MM.1S (cell line): ENCODE data around the gene SFSWAP.

ENCODE experiments used
- DNase-seq: peaks from one replicate; pipeline ENCODE4 v3.0.0-alpha.2; 2015
- H2AFZ ChIP-seq: fragments of 300-600 bp; sonication (generic); 2 replicates; pipeline ENCODE4 v1.6.0; 2016; ENCODE audit warnings: antibody characterized with exemption, low read length
- H3F3A ChIP-seq: fragments of 300-600 bp; sonication (generic); 2 replicates; pipeline ENCODE4 v1.6.1; 2016; ENCODE audit warnings: mild to moderate bottlenecking, antibody characterized with exemption, low read length, moderate library complexity, mixed read lengths; ENCODE audit not compliant: insufficient read depth
- H3K27ac ChIP-seq: fragments of 300-600 bp; sonication (generic); 2 replicates; pipeline ENCODE4 v1.5.1; 2016; ENCODE audit warnings: mild to moderate bottlenecking, low read length
- H3K27me3 ChIP-seq: fragments of 300-600 bp; sonication (generic); replicated peaks from 2 replicates; pipeline ENCODE4 v1.6.0; 2016; ENCODE audit warnings: low read length; ENCODE audit not compliant: insufficient read depth
- H3K36me3 ChIP-seq: fragments of 300-600 bp; sonication (generic); replicated peaks from 2 replicates; pipeline ENCODE4 v1.6.1; 2016; ENCODE audit warnings: mild to moderate bottlenecking, low read length, mixed read lengths; ENCODE audit not compliant: insufficient read depth
- H3K4me1 ChIP-seq: fragments of 300-600 bp; sonication (generic); 2 replicates; pipeline ENCODE4 v1.6.1; 2016; ENCODE audit warnings: low read length, mixed read lengths
- H3K4me2 ChIP-seq: fragments of 300-600 bp; sonication (generic); 2 replicates; pipeline ENCODE4 v1.6.0; 2016; ENCODE audit warnings: low read depth, low read length
- H3K4me3 ChIP-seq: fragments of 300-600 bp; sonication (generic); 2 replicates; pipeline ENCODE4 v1.5.1; 2016; ENCODE audit warnings: low read length, mixed read lengths
- H3K79me2 ChIP-seq: fragments of 300-600 bp; sonication (generic); 2 replicates; pipeline ENCODE4 v1.6.1; 2016; ENCODE audit warnings: mixed run types, low read length, mixed read lengths
- H3K9ac ChIP-seq: fragments of 300-600 bp; sonication (generic); 2 replicates; pipeline ENCODE4 v1.6.1; 2016; ENCODE audit warnings: low read length, mixed read lengths
- H3K9me2 ChIP-seq: fragments of 300-600 bp; sonication (generic); replicated peaks from 2 replicates; pipeline ENCODE4 v1.6.1; 2016; ENCODE audit warnings: mild to moderate bottlenecking, low read length, mixed read lengths; ENCODE audit not compliant: insufficient read depth
- H3K9me3 ChIP-seq: fragments of 300-600 bp; sonication (generic); replicated peaks from 2 replicates; pipeline ENCODE4 v1.6.1; 2016; ENCODE audit warnings: mild to moderate bottlenecking, low read length, mixed read lengths; ENCODE audit not compliant: insufficient read depth
- H4K20me1 ChIP-seq: fragments of 300-600 bp; sonication (generic); 2 replicates; pipeline ENCODE4 v1.6.1; 2016; ENCODE audit warnings: mild to moderate bottlenecking, low read length, moderate library complexity, mixed read lengths; ENCODE audit not compliant: insufficient read depth
- EZH2 ChIP-seq: fragments of 300-600 bp; sonication (generic); optimal IDR thresholded peaks from 2 replicates; pipeline ENCODE3; 2017; ENCODE audit warnings: low read depth, mild to moderate bottlenecking, antibody characterized with exemption, low read length, mixed read lengths
- EZH2phosphoT487 ChIP-seq: fragments of 300-600 bp; sonication (generic); IDR thresholded peaks from 2 replicates; pipeline ENCODE4 v1.6.1; 2018; ENCODE audit warnings: antibody characterized with exemption, low read length
- TF ChIP-seq, protein P1 (sequence below): fragments of 300-600 bp; sonication (generic); IDR thresholded peaks from 2 replicates; pipeline ENCODE4 v1.5.1; 2016; ENCODE audit warnings: antibody characterized with exemption, low read length, mixed read lengths

SFSWAP gene

GRCh38 chr12:131751335-131751734 is 40.4 kb downstream of the SFSWAP start:
- Histone ChIP-seq H3K27ac (no peak overlapping the region), H3F3A (no peaks in the 10 kb centered on the region), H3K9me3 (no peaks in the 10 kb centered on the region), H3K9me2 (no peaks in the 10 kb centered on the region), H3K4me2 (no peak overlapping the region), H3K79me2 (no peaks in the 10 kb centered on the region), H2AFZ (no peak overlapping the region), H3K27me3 (no peaks in the 10 kb centered on the region), H3K4me1 (no peaks in the 10 kb centered on the region), H3K36me3 (no peaks in the 10 kb centered on the region; the same call in 1 of the 2 replicates), H3K4me3 (no peak overlapping the region), H3K9ac (no peak overlapping the region), H4K20me1 (no peaks in the 10 kb centered on the region)
- DNase-seq: no peak
- TF ChIP-seq, protein P1, sequence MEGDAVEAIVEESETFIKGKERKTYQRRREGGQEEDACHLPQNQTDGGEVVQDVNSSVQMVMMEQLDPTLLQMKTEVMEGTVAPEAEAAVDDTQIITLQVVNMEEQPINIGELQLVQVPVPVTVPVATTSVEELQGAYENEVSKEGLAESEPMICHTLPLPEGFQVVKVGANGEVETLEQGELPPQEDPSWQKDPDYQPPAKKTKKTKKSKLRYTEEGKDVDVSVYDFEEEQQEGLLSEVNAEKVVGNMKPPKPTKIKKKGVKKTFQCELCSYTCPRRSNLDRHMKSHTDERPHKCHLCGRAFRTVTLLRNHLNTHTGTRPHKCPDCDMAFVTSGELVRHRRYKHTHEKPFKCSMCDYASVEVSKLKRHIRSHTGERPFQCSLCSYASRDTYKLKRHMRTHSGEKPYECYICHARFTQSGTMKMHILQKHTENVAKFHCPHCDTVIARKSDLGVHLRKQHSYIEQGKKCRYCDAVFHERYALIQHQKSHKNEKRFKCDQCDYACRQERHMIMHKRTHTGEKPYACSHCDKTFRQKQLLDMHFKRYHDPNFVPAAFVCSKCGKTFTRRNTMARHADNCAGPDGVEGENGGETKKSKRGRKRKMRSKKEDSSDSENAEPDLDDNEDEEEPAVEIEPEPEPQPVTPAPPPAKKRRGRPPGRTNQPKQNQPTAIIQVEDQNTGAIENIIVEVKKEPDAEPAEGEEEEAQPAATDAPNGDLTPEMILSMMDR: no peak
- TF ChIP-seq EZH2 (no peak), EZH2phosphoT487 (no peak)

GRCh38 chr12:131752451-131752850 is 41.6 kb downstream of the SFSWAP start:
- no peaks in the 10 kb centered on the region for H4K20me1 ChIP-seq
- no peak overlapping the region for H2AFZ ChIP-seq
- TF ChIP-seq, protein P1: no peak
- no peak for TF ChIP-seq EZH2
- no peak for TF ChIP-seq EZH2phosphoT487
- no peaks in the 10 kb centered on the region for H3K27me3 ChIP-seq
- H3K4me1 ChIP-seq: no peaks in the 10 kb centered on the region
- no peak overlapping the region for H3K9ac ChIP-seq
- H3K4me2 ChIP-seq: no peak overlapping the region
- H3K27ac ChIP-seq: no peak overlapping the region
- H3K9me2 ChIP-seq: no peaks in the 10 kb centered on the region
- H3K4me3 ChIP-seq: no peak overlapping the region
- no peak for DNase-seq
- no peaks in the 10 kb centered on the region for H3K9me3 ChIP-seq
- no peaks in the 10 kb centered on the region; the same call in 1 of the 2 replicates for H3K36me3 ChIP-seq
- H3K79me2 ChIP-seq: no peaks in the 10 kb centered on the region
- H3F3A ChIP-seq: no peaks in the 10 kb centered on the region

GRCh38 chr12:131753005-131753404 is 42.1 kb downstream of the SFSWAP start:
- H3K79me2 ChIP-seq: no peaks in the 10 kb centered on the region
- no peak for TF ChIP-seq EZH2
- no peaks in the 10 kb centered on the region for H3K4me1 ChIP-seq
- H3K27ac ChIP-seq: no peak overlapping the region
- no peaks in the 10 kb centered on the region for H3K9me3 ChIP-seq
- H3K4me3 ChIP-seq: no peak overlapping the region
- DNase-seq: no peak
- no peak overlapping the region for H2AFZ ChIP-seq
- no peak overlapping the region for H3K9ac ChIP-seq
- no peak overlapping the region for H3K4me2 ChIP-seq
- H3F3A ChIP-seq: no peaks in the 10 kb centered on the region
- no peaks in the 10 kb centered on the region; the same call in 1 of the 2 replicates for H3K36me3 ChIP-seq
- no peaks in the 10 kb centered on the region for H3K9me2 ChIP-seq
- no peaks in the 10 kb centered on the region for H3K27me3 ChIP-seq
- H4K20me1 ChIP-seq: no peaks in the 10 kb centered on the region

DNA sequence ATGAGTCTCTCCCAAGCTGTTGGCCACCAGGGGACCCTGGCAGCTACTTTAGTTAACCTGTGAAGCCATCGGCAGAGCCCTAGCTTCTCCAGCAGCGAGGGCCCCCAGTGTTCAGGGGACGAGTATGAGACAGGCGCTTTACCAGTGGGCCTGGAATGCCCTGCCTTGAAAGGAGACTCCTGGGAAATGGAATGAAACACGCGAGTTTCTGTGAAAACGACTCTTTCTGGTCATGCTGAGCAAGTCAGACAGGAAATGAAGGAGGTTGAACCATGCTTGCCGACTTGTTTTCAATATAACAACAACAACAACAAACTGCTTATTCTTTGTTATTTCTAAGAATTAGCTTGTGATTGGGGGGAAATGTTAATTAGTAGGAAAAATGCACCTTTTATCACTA is 42.9 kb downstream of the SFSWAP start:
- Histone ChIP-seq H2AFZ (no peak overlapping the region), H3K27me3 (no peaks in the 10 kb centered on the region), H4K20me1 (no peaks in the 10 kb centered on the region), H3K4me1 (no peaks in the 10 kb centered on the region), H3K9me2 (no peaks in the 10 kb centered on the region), H3K27ac (no peak overlapping the region), H3F3A (no peaks in the 10 kb centered on the region), H3K9ac (no peak overlapping the region), H3K36me3 (no peaks in the 10 kb centered on the region; the same call in 1 of the 2 replicates), H3K79me2 (no peaks in the 10 kb centered on the region), H3K4me3 (no peak overlapping the region), H3K4me2 (no peak overlapping the region), H3K9me3 (no peaks in the 10 kb centered on the region)
- TF ChIP-seq, protein P1: no peak
- no peak for TF ChIP-seq EZH2
- TF ChIP-seq EZH2phosphoT487: no peak
- DNase-seq: no peak
